Lung (tissue), 13 donors: Measurements from ENCODE around the gene CYP27B1. TPM values are rescaled to one million over a fixed set of nuclear protein-coding genes. Genes with fewer than 3 reads are reported as not detected.
"Not testable (repeated sequence)": the region's sequence is repeated elsewhere in the genome, so short reads cannot be mapped to it uniquely, and the experiment has no call there.

Experiments used
- ATAC-seq: fragments of 200-7000 bp; cut with Tn5 transposase; one replicate; pipeline ENCODE4 v1.9.1; 2020; ENCODE audit warnings: moderate number of reproducible peaks; ENCODE audit not compliant: insufficient read depth, low FRiP score
- DNase-seq, 3 donors: peaks; one replicate each; pipeline ENCODE4 v3.0.0-alpha.2; 2013 to 2017
- H3K27ac ChIP-seq, 2 donors: one replicate each; pipeline ENCODE4 v1.5.1; 2013; ENCODE audit warnings: mild to moderate bottlenecking in 2 of 2, moderate library complexity in 2 of 2, control low read depth in 1 of 2, inconsistent platforms in 1 of 2, low read depth in 1 of 2, low read length in 1 of 2
- H3K27me3 ChIP-seq, 3 donors: one replicate each; pipeline ENCODE4 v1.5.1; 2013; ENCODE audit warnings: low read length in 2 of 3; ENCODE audit not compliant: control insufficient read depth in 3 of 3, insufficient read depth in 3 of 3
- H3K36me3 ChIP-seq, 4 donors: one replicate each; pipeline ENCODE4 v1.5.1; 2013; ENCODE audit warnings: low read length in 4 of 4, mild to moderate bottlenecking in 1 of 4, moderate library complexity in 1 of 4; ENCODE audit not compliant: control insufficient read depth in 4 of 4, insufficient read depth in 4 of 4
- H3K4me1 ChIP-seq, 5 donors: one replicate each; pipeline ENCODE4 v1.5.1; 2013; ENCODE audit warnings: low read length in 5 of 5, mild to moderate bottlenecking in 2 of 5, moderate library complexity in 1 of 5; ENCODE audit not compliant: control insufficient read depth in 5 of 5, insufficient read depth in 5 of 5
- H3K4me3 ChIP-seq: one replicate; pipeline ENCODE4 v1.5.1; 2013; ENCODE audit warnings: mild to moderate bottlenecking, control low read depth, moderate library complexity
- H3K9ac ChIP-seq, 2 donors: one replicate each; pipeline ENCODE4 v1.5.1; 2013; ENCODE audit warnings: low read length in 2 of 2, control low read depth in 1 of 2; ENCODE audit not compliant: insufficient read depth in 1 of 2
- H3K9me3 ChIP-seq, 4 donors: one replicate each; pipeline ENCODE4 v1.5.1; 2013; ENCODE audit warnings: low read length in 3 of 4, mild to moderate bottlenecking in 1 of 4, moderate library complexity in 1 of 4; ENCODE audit not compliant: control insufficient read depth in 4 of 4, insufficient read depth in 3 of 4
- WGBS, 2 donors: extraction: QIAGEN DNeasy Blood & Tissue Kit; methylation state at CpG; one replicate each; pipeline ENCODE4 v1.1.7; 2013; 5-methylcytosine and 5-hydroxymethylcytosine counted together
- polyA plus RNA-seq, 2 donors: library from polyadenylated mRNA; stranded (reverse); fragments of 200-250 nt; gene quantifications; one replicate each; pipeline ENCODE4 v1.2.1, GENCODE V29; 2013
- small RNA-seq: library from RNA; depleted of rRNA; stranded (forward); fragments of <200 nt; gene quantifications from one replicate; pipeline ENCODE3, GENCODE V24; 2014; ENCODE audit warnings: low replicate concordance
- total RNA-seq, 2 donors: library from RNA; depleted of rRNA in 1 of 2; stranded (reverse); fragments of >200 nt in 1 of 2; gene quantifications; one replicate each; pipeline ENCODE4 v1.2.1, GENCODE V29; 2014 to 2021
- TF ChIP-seq, protein P1 (sequence below): IDR thresholded peaks from 2 replicates; pipeline ENCODE4 v1.5.1; 2012; ENCODE audit warnings: mild to moderate bottlenecking; ENCODE audit errors: control extremely low read depth, extremely low read depth
- donor health status: control.
- donor health status: control.
- donor health status: Bipolar disorder and iron deficiency.
- donor health status: healthy.
- donor health status: DM: yes; HTN: yes; CAD: no.

The CYP27B1 gene
- total and polyA plus RNA-seq, 4 donors: 1.7 to 5.8 (median 3.6) TPM

DNA sequence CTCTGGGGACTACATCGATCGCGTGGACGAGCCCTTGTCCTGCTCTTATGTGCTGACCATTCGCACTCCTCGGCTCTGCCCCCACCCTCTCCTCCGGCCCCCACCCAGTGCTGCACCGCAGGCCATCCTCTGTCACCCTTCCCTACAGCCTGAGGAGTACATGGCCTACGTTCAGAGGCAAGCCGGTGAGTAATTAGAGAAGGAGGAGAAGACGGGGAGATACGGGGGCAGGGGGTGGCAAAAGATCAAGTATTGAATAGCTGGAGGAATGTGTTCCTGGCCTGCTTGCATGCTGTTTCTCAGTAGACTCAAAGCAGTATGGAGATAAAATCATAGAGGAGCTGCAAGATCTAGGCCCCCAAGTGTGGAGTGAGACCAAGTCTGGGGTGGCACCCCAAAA is 51.1 kb downstream of the CYP27B1 start:
- DNase-seq (no peak), ATAC-seq (no peak)
- H3K27ac ChIP-seq: no peak overlapping the region
- no peak overlapping the region for H3K9ac ChIP-seq
- H3K4me3 ChIP-seq: no peak overlapping the region
- H3K36me3 ChIP-seq: peaks cover 26 to 51% (median 33%) of the 10 kb centered on the region in 4 donors
- H3K4me1 ChIP-seq: no peaks in the 10 kb centered on the region
- TF ChIP-seq, protein P1, sequence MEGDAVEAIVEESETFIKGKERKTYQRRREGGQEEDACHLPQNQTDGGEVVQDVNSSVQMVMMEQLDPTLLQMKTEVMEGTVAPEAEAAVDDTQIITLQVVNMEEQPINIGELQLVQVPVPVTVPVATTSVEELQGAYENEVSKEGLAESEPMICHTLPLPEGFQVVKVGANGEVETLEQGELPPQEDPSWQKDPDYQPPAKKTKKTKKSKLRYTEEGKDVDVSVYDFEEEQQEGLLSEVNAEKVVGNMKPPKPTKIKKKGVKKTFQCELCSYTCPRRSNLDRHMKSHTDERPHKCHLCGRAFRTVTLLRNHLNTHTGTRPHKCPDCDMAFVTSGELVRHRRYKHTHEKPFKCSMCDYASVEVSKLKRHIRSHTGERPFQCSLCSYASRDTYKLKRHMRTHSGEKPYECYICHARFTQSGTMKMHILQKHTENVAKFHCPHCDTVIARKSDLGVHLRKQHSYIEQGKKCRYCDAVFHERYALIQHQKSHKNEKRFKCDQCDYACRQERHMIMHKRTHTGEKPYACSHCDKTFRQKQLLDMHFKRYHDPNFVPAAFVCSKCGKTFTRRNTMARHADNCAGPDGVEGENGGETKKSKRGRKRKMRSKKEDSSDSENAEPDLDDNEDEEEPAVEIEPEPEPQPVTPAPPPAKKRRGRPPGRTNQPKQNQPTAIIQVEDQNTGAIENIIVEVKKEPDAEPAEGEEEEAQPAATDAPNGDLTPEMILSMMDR: no peak
- no peaks in the 10 kb centered on the region for H3K27me3 ChIP-seq
- H3K9me3 ChIP-seq: peaks cover 0 to 2% (median 0%) of the 10 kb centered on the region in 4 donors
- WGBS, 2 donors: 96 to 97% methylated on average over 12 of the region's 12 CpGs

DNA sequence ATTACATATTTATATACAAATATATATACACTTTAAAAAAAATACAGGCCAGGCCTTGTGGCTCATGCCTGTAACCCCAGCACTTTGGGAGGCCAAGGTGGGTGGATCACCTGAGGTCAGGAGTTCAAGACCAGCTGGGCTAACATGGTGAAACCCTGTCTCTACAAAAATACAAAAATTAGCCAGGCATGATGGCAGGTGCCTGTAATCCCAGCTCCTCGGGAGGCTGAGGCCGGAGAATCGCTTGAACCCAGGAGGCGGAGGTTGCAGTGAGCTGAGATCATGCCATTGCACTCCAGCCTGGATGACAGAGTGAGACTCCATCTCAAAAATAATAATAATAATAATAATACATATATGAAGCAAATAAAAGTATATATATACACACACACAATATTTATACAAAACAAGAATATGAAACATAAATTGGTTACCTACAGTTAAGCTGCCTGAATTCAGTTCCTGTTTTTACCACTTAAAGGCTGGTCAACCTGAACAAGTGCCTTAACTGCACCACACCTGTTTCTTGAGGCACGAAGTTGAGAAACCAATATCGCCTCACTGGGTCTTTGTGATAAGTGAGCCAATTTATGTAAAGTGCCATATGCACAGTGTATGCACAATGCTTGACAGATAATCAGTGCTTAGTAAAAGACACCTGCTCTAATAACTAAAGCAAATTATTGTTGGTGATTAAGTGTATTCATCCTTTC is 51.7 kb downstream of the CYP27B1 start:
- H3K4me1 ChIP-seq, DNase-seq, H3K9me3 ChIP-seq, H3K27ac ChIP-seq, ATAC-seq, H3K27me3 ChIP-seq, H3K4me3 ChIP-seq, H3K9ac ChIP-seq: not testable (repeated sequence)
- 96 to 97% methylated on average over 6 of the region's 6 CpGs for WGBS, 2 donors
- H3K36me3 ChIP-seq: peaks cover 26 to 45% (median 30%) of the 10 kb centered on the region in 4 donors

DNA sequence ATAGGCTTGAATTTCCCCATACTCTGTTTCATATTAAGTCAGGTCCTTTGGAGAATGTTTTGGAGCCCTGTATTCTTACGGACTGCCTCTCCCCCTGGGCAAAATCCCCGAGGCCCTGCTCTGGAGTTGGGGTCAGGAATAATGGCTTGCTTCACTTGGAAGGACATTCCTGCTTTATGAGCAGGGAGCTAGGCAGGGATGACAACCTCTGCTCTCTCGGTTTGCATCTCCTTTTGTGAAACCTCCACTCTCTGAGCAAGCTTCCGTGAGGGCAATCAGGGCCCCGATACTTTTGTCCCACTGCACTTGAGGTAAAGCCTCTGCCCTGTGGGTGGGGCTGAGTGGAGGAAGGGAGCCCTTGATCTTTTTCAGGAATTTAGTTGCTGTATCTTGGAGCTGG is 53.7 kb downstream of the CYP27B1 start:
- Histone ChIP-seq H3K27me3 (no peaks in the 10 kb centered on the region), H3K9ac (no peak overlapping the region), H3K9me3 (no peaks in the 10 kb centered on the region), H3K36me3 (peaks cover 17 to 28% (median 21%) of the 10 kb centered on the region in 4 donors), H3K27ac (no peak overlapping the region), H3K4me1 (no peaks in the 10 kb centered on the region), H3K4me3 (no peak overlapping the region)
- 94 to 97% methylated on average over 5 of the region's 5 CpGs for WGBS, 2 donors
- ATAC-seq (no peak), DNase-seq (no peak)
- TF ChIP-seq, protein P1: no peak

DNA sequence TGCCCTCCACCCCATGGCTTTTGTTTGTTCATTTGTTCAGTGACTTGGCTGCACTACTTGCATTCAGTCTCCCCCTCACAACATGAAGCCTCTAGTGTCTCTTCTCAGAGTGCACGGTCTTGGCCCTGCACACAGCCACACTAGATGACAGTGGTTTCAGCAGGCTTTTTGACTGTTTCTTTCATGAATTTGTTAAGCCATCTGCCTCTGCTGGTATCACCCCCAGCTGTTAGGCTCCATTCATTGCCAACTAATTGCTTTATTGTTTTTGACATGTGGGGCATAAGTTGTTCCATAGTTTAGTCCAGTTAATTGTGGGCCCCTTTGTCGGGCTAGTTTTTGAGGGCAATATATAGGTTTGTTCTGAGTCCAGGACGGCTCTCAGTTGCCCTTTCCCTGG is 54.2 kb downstream of the CYP27B1 start:
- H3K9me3 ChIP-seq: no peaks in the 10 kb centered on the region
- 95 to 97% methylated on average over 3 of the region's 3 CpGs for WGBS, 2 donors
- H3K36me3 ChIP-seq: peaks cover 11 to 24% (median 17%) of the 10 kb centered on the region in 4 donors
- TF ChIP-seq, protein P1: no peak
- no peak for DNase-seq
- no peak for ATAC-seq
- no peaks in the 10 kb centered on the region for H3K4me1 ChIP-seq
- no peaks in the 10 kb centered on the region for H3K27me3 ChIP-seq
- H3K27ac ChIP-seq: no peak overlapping the region
- H3K4me3 ChIP-seq: no peak overlapping the region
- H3K9ac ChIP-seq: no peak overlapping the region

Small RNAs within 50 kb of the gene (small RNA-seq; reads per million reads assigned to genes)
- not detected for gene RNU6-1083P

Other genes with a start within 250 kb of the CYP27B1 start
- gene DDIT3, start 246.6 kb downstream of the CYP27B1 start, total RNA-seq: 10 to 100 TPM; 31.0 to 34.7 TPM
- gene DDIT3, start 246.6 kb downstream of the CYP27B1 start, polyA plus RNA-seq: 10 to 100 TPM; 68.1 to 74.7 TPM
- 100 to 1,000 TPM in 1 of 2 donors, 10 to 100 TPM in 1; 26.0 to 132 TPM for gene MBD6, start 244.3 kb downstream of the CYP27B1 start, total RNA-seq
- 10 to 100 TPM; 36.7 to 42.4 TPM for gene MBD6, start 244.3 kb downstream of the CYP27B1 start, polyA plus RNA-seq
- 10 to 100 TPM; 78.3 to 90.1 TPM for gene DCTN2, start 219.9 kb downstream of the CYP27B1 start, total RNA-seq
- gene DCTN2, start 219.9 kb downstream of the CYP27B1 start, polyA plus RNA-seq: 100 to 1,000 TPM in 1 of 2 donors, 10 to 100 TPM in 1; 60.0 to 110 TPM
- gene KIF5A, start 217.0 kb downstream of the CYP27B1 start, total RNA-seq: under 1 TPM; 0.21 to 0.34 TPM
- under 1 TPM; 0.05 to 0.06 TPM for gene KIF5A, start 217.0 kb downstream of the CYP27B1 start, polyA plus RNA-seq
- gene PIP4K2C, start 175.9 kb downstream of the CYP27B1 start, total RNA-seq: 10 to 100 TPM; 19.3 to 42.2 TPM
- 10 to 100 TPM; 13.7 to 22.3 TPM for gene PIP4K2C, start 175.9 kb downstream of the CYP27B1 start, polyA plus RNA-seq
- gene DTX3, start 162.3 kb downstream of the CYP27B1 start, total RNA-seq: 10 to 100 TPM; 26.6 to 40.1 TPM
- 10 to 100 TPM; 13.9 to 23.2 TPM for gene DTX3, start 162.3 kb downstream of the CYP27B1 start, polyA plus RNA-seq
- gene ARHGEF25, start 155.6 kb downstream of the CYP27B1 start, total RNA-seq: 10 to 100 TPM; 12.3 to 23.0 TPM
- 10 to 100 TPM in 1 of 2 donors, 1 to 10 TPM in 1; 7.8 to 10.4 TPM for gene ARHGEF25, start 155.6 kb downstream of the CYP27B1 start, polyA plus RNA-seq
- gene B4GALNT1, start 133.9 kb downstream of the CYP27B1 start, total RNA-seq: 1 to 10 TPM in 1 of 2 donors, under 1 TPM in 1; 0.51 to 2.5 TPM
- gene B4GALNT1, start 133.9 kb downstream of the CYP27B1 start, polyA plus RNA-seq: under 1 TPM; 0.53 to 0.93 TPM
- 100 to 1,000 TPM; 174 to 324 TPM for gene OS9, start 72.9 kb downstream of the CYP27B1 start, total RNA-seq
- 100 to 1,000 TPM; 144 to 356 TPM for gene OS9, start 72.9 kb downstream of the CYP27B1 start, polyA plus RNA-seq
- gene AGAP2, start 28.3 kb downstream of the CYP27B1 start, total RNA-seq: 1 to 10 TPM; 1.5 to 4.8 TPM
- 1 to 10 TPM; 1.4 to 4.4 TPM for gene AGAP2, start 28.3 kb downstream of the CYP27B1 start, polyA plus RNA-seq
- 10 to 100 TPM; 37.4 to 61.1 TPM for gene TSPAN31, start 22.0 kb downstream of the CYP27B1 start, total RNA-seq
- 10 to 100 TPM; 32.4 to 54.9 TPM for gene TSPAN31, start 22.0 kb downstream of the CYP27B1 start, polyA plus RNA-seq
- gene CDK4, start 14.8 kb downstream of the CYP27B1 start, total RNA-seq: 100 to 1,000 TPM in 1 of 2 donors, 10 to 100 TPM in 1; 69.7 to 105 TPM
- gene CDK4, start 14.8 kb downstream of the CYP27B1 start, polyA plus RNA-seq: 100 to 1,000 TPM in 1 of 2 donors, 10 to 100 TPM in 1; 75.1 to 115 TPM
- gene MARCHF9, start 12.0 kb downstream of the CYP27B1 start, total RNA-seq: 10 to 100 TPM; 12.1 to 23.2 TPM
- gene MARCHF9, start 12.0 kb downstream of the CYP27B1 start, polyA plus RNA-seq: 10 to 100 TPM; 13.7 to 31.1 TPM
- gene METTL1, start 5.0 kb upstream of the CYP27B1 start, total RNA-seq: 10 to 100 TPM in 1 of 2 donors, 1 to 10 TPM in 1; 2.8 to 29.5 TPM
- 10 to 100 TPM; 33.7 to 35.5 TPM for gene METTL1, start 5.0 kb upstream of the CYP27B1 start, polyA plus RNA-seq
- gene EEF1AKMT3, start 5.5 kb upstream of the CYP27B1 start, total RNA-seq: 10 to 100 TPM in 1 of 2 donors, 1 to 10 TPM in 1; 7.6 to 11.5 TPM
- gene EEF1AKMT3, start 5.5 kb upstream of the CYP27B1 start, polyA plus RNA-seq: 1 to 10 TPM; 3.6 to 4.2 TPM
- gene TSFM, start 15.7 kb upstream of the CYP27B1 start, total RNA-seq: 10 to 100 TPM; 17.1 to 28.0 TPM
- gene TSFM, start 15.7 kb upstream of the CYP27B1 start, polyA plus RNA-seq: 10 to 100 TPM; 23.9 to 40.0 TPM
- 1 to 10 TPM; 8.1 to 9.7 TPM for gene AVIL, start 51.7 kb upstream of the CYP27B1 start, total RNA-seq
- gene AVIL, start 51.7 kb upstream of the CYP27B1 start, polyA plus RNA-seq: 10 to 100 TPM in 1 of 2 donors, 1 to 10 TPM in 1; 4.3 to 11.7 TPM
- 100 to 1,000 TPM; 162 to 179 TPM for gene CTDSP2, start 79.7 kb upstream of the CYP27B1 start, total RNA-seq
- gene CTDSP2, start 79.7 kb upstream of the CYP27B1 start, polyA plus RNA-seq: 100 to 1,000 TPM in 1 of 2 donors, 10 to 100 TPM in 1; 46.8 to 104 TPM
- 1 to 10 TPM; 3.6 to 5.7 TPM for gene ATP23, start 174.5 kb upstream of the CYP27B1 start, total RNA-seq
- 1 to 10 TPM; 6.1 to 6.9 TPM for gene ATP23, start 174.5 kb upstream of the CYP27B1 start, polyA plus RNA-seq